ENCODE data around the gene SH3BP2. TPM values are rescaled to one million over a fixed set of nuclear protein-coding genes. Genes with fewer than 3 reads are reported as not detected.
A peak's percentile ranks its signal among the peaks of the same experiment; 100 is the strongest.

The SH3BP2 gene
- total and polyA plus RNA-seq, 2 donors from 2014 or later = 27.3 to 128 TPM

GRCh38 chr4:2827071-2827873 lies 34.4 kb downstream of the SH3BP2 start:
- TF ChIP-seq CTCF (IDR thresholded peaks at IDR 0.05; ENCODE audit: borderline replicate concordance, extremely low read depth, insufficient read depth) = no peak
- intact Hi-C loops (cut with DNase I) = no loop called here
- H3K9me3 ChIP-seq (ENCODE audit: control insufficient read depth in 2 of 3, insufficient read depth in 1 of 3, low read length in 3 of 3) = no peaks in the 10 kb centered on the region
- FAIRE-seq (no peak), DNase-seq (peak in 2 of 5 donors; percentile 23 to 66)
- H3K9ac ChIP-seq (ENCODE audit: low read length in 3 of 3) = no peak overlapping the region
- no peaks in the 10 kb centered on the region for H3K4me1 ChIP-seq (ENCODE audit: control insufficient read depth in 2 of 3, insufficient read depth in 2 of 3, low read depth in 1 of 3, low read length in 3 of 3)
- peaks cover 7 to 38% (median 33%) of the 10 kb centered on the region in 3 donors for H3K36me3 ChIP-seq (ENCODE audit: control insufficient read depth in 2 of 3, insufficient read depth in 3 of 3, low read length in 3 of 3)
- no peaks in the 10 kb centered on the region for H3K27me3 ChIP-seq (ENCODE audit: control insufficient read depth, insufficient read depth, low read length)
- no peak overlapping the region for H3K4me3 ChIP-seq (ENCODE audit: low read length in 3 of 3)
- H3K27ac ChIP-seq (ENCODE audit: low read depth in 2 of 2, low read length in 2 of 2) = no peak overlapping the region

- Histone ChIP-seq H3K4me1 (ENCODE audit: control insufficient read depth in 2 of 3, insufficient read depth in 2 of 3, low read depth in 1 of 3, low read length in 3 of 3) (no peaks in the 10 kb centered on the region), H3K27ac (ENCODE audit: low read depth in 2 of 2, low read length in 2 of 2) (no peak overlapping the region), H3K9me3 (ENCODE audit: control insufficient read depth in 2 of 3, insufficient read depth in 1 of 3, low read length in 3 of 3) (no peaks in the 10 kb centered on the region), H3K36me3 (ENCODE audit: control insufficient read depth in 2 of 3, insufficient read depth in 3 of 3, low read length in 3 of 3) (peaks cover 7 to 35% (median 35%) of the 10 kb centered on the region in 3 donors), H3K4me3 (ENCODE audit: low read length in 3 of 3) (no peak overlapping the region), H3K27me3 (ENCODE audit: control insufficient read depth, insufficient read depth, low read length) (no peaks in the 10 kb centered on the region), H3K9ac (ENCODE audit: low read length in 3 of 3) (no peak overlapping the region)
- no peak for TF ChIP-seq CTCF (IDR thresholded peaks at IDR 0.05; ENCODE audit: borderline replicate concordance, extremely low read depth, insufficient read depth)
- DNase-seq (peak in 2 of 5 donors; percentile 30 to 53), FAIRE-seq (no peak)
- intact Hi-C loops (cut with DNase I) = no loop called here
Measured at GRCh38 chr4:2827874-2828751, 35.2 kb downstream of the SH3BP2 start.

GRCh38 chr4:2828758-2829181 lies 35.9 kb downstream of the SH3BP2 start:
- no peak overlapping the region for H3K9ac ChIP-seq (ENCODE audit: low read length in 3 of 3)
- no peaks in the 10 kb centered on the region for H3K27me3 ChIP-seq (ENCODE audit: control insufficient read depth, insufficient read depth, low read length)
- H3K9me3 ChIP-seq (ENCODE audit: control insufficient read depth in 2 of 3, insufficient read depth in 1 of 3, low read length in 3 of 3) = no peaks in the 10 kb centered on the region
- H3K4me1 ChIP-seq (ENCODE audit: control insufficient read depth in 2 of 3, insufficient read depth in 2 of 3, low read depth in 1 of 3, low read length in 3 of 3) = no peaks in the 10 kb centered on the region
- H3K27ac ChIP-seq (ENCODE audit: low read depth in 2 of 2, low read length in 2 of 2) = no peak overlapping the region
- DNase-seq (peak in 2 of 5 donors; percentile 20 to 56), FAIRE-seq (no peak)
- peaks cover 7 to 36% (median 35%) of the 10 kb centered on the region in 3 donors for H3K36me3 ChIP-seq (ENCODE audit: control insufficient read depth in 2 of 3, insufficient read depth in 3 of 3, low read length in 3 of 3)
- no peak overlapping the region for H3K4me3 ChIP-seq (ENCODE audit: low read length in 3 of 3)
- intact Hi-C loops (cut with DNase I) = no loop called here
- TF ChIP-seq CTCF (IDR thresholded peaks at IDR 0.05; ENCODE audit: borderline replicate concordance, extremely low read depth, insufficient read depth) = no peak

All from kidney (tissue), 14 donors.